AG04450 (cell line): ENCODE results near the gene AK8. TPM values are rescaled to one million over a fixed set of nuclear protein-coding genes. Genes with fewer than 3 reads are reported as not detected.

Source experiments
- CTCF ChIA-PET: fragments of 300-600, 350-600 bp; formaldehyde crosslinking; extraction: SDS; loops from one replicate; lab custom pipeline; 2022; ENCODE audit warnings: antibody characterized with exemption, inconsistent platforms; lab: Charles Lee
- POLR2A ChIA-PET: fragments of 350-600 bp; formaldehyde crosslinking; extraction: SDS; loops from one replicate; lab custom pipeline; 2021; ENCODE audit warnings: antibody characterized with exemption, inconsistent platforms; lab: Yijun Ruan, JAX
- DNase-seq: peaks from one replicate; pipeline ENCODE4 v3.0.0-alpha.2; 2011; ENCODE audit warnings: low read depth, low spot score
- H3K27ac ChIP-seq: one replicate; pipeline ENCODE4 v1.5.1; 2012; ENCODE audit warnings: low read depth, low read length, control low read depth
- H3K27me3 ChIP-seq: one replicate; pipeline ENCODE4 v1.6.0; 2012; ENCODE audit warnings: low read length; ENCODE audit not compliant: control insufficient read depth, insufficient read depth
- H3K4me3 ChIP-seq: 2 replicates; pipeline ENCODE4 v1.5.1; 2011; ENCODE audit warnings: mild to moderate bottlenecking, low read depth, low read length, control low read depth
- H3K9me3 ChIP-seq: 2 replicates; pipeline ENCODE4 v1.5.1; 2012; ENCODE audit warnings: low read length; ENCODE audit not compliant: control insufficient read depth, insufficient read depth
- CTCF ChIP-seq: IDR thresholded peaks from 2 replicates; pipeline ENCODE4 v1.5.1; 2011; ENCODE audit warnings: low read depth, low read length, control low read depth, inconsistent platforms
- polyA plus RNA-seq: library from polyadenylated mRNA; depleted of rRNA; stranded (reverse); fragments of >200 nt; gene quantifications from 2 replicates; pipeline ENCODE4 v1.2.3, GENCODE V29; 2011

The AK8 gene
- polyA plus RNA-seq, 1 experiment: 0.14 TPM

- H3K9me3 ChIP-seq: no peaks in the 10 kb centered on the region
- TF ChIP-seq CTCF: no peak
- H3K27ac ChIP-seq: no peak overlapping the region
- ChIA-PET POLR2A (no interaction called here), CTCF (interaction anchor here (1.0 to 1.1 kb wide), 2 partner anchors 11 to 18 kb away, joined by 3 read pairs; no protein-coding TSS in a partner anchor)
- H3K27me3 ChIP-seq: no peaks in the 10 kb centered on the region
- no peak overlapping the region for H3K4me3 ChIP-seq
- DNase-seq: no peak
Measured at GRCh38 chr9:132883349-132884294, 5.5 kb upstream of the AK8 start.

- Histone ChIP-seq H3K27me3 (no peaks in the 10 kb centered on the region), H3K9me3 (no peaks in the 10 kb centered on the region; the same call in 1 of the 2 replicates), H3K27ac (no peak overlapping the region), H3K4me3 (no peak overlapping the region)
- ChIA-PET CTCF (interaction anchor here (1.1 kb wide), 1 partner anchor 10 kb away, joined by 3 read pairs; no protein-coding TSS in a partner anchor), POLR2A (no interaction called here)
- TF ChIP-seq CTCF: no peak
- DNase-seq: no peak
Measured at GRCh38 chr9:132882616-132883015, 4.5 kb upstream of the AK8 start.

- ChIA-PET POLR2A (interaction anchor here (0.7 kb wide), 1 partner anchor 14 kb away, joined by 3 read pairs; no protein-coding TSS in a partner anchor), CTCF (no interaction called here)
- no peak for TF ChIP-seq CTCF
- H3K27ac ChIP-seq: no peak overlapping the region
- DNase-seq: no peak
- H3K9me3 ChIP-seq: no peaks in the 10 kb centered on the region; the same call in 1 of the 2 replicates
- no peak overlapping the region for H3K4me3 ChIP-seq
- no peaks in the 10 kb centered on the region for H3K27me3 ChIP-seq
Measured at GRCh38 chr9:132881826-132882225, 3.7 kb upstream of the AK8 start.

GRCh38 chr9:132880324-132880661, 2.2 kb upstream of the AK8 start:
- TF ChIP-seq CTCF: no peak
- ChIA-PET POLR2A (no interaction called here), CTCF (interaction anchor here (0.7 kb wide), 2 partner anchors 21 to 23 kb away, joined by 3 to 5 read pairs; no protein-coding TSS in a partner anchor)
- H3K9me3 ChIP-seq: no peaks in the 10 kb centered on the region; the same call in 1 of the 2 replicates
- no peaks in the 10 kb centered on the region for H3K27me3 ChIP-seq
- no peak overlapping the region for H3K4me3 ChIP-seq
- DNase-seq: no peak
- no peak overlapping the region for H3K27ac ChIP-seq
